HG02981 (cell line): ENCODE results near the gene ERC2.
"Not testable (repeated sequence)": the region's sequence is repeated elsewhere in the genome, so short reads cannot be mapped to it uniquely, and the experiment has no call there.

Source experiments
- ATAC-seq: cut with Tn5 transposase; IDR thresholded peaks from one replicate; pipeline ENCODE4 v1.9.1; 2021; ENCODE audit warnings: mild to moderate bottlenecking, moderate library complexity; ENCODE audit not compliant: unreplicated experiment

The ERC2 gene

GRCh38 chr3:55860049-55860721, 608.1 kb downstream of the ERC2 start:
- ATAC-seq: no peak

DNA sequence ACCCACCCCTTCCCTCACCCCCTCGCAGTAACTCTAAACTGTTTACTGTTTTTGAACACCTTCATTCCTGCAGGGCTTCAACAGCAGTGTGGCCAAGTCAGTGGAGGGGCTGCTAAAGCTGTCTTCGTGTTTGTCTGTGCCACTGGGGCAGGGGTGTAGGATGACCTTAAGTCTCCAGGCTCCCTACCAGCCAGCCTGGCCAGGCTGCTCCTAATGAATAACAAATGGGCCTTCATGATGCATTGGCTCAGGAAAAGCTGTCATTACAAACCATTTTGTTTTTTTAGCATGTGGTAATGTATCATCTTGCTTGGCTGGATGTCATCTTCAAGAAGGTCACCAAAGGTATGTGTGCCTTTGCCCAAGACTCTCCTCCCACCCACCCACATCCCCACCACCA, 609.0 kb downstream of the ERC2 start:
- no peak for ATAC-seq

GRCh38 chr3:55858727-55859126, 609.5 kb downstream of the ERC2 start:
- ATAC-seq: no peak

GRCh38 chr3:55858302-55858701, 610.0 kb downstream of the ERC2 start:
- no peak for ATAC-seq

- no peak for ATAC-seq
Observed at GRCh38 chr3:55857633-55858032, 610.6 kb downstream of the ERC2 start.

DNA sequence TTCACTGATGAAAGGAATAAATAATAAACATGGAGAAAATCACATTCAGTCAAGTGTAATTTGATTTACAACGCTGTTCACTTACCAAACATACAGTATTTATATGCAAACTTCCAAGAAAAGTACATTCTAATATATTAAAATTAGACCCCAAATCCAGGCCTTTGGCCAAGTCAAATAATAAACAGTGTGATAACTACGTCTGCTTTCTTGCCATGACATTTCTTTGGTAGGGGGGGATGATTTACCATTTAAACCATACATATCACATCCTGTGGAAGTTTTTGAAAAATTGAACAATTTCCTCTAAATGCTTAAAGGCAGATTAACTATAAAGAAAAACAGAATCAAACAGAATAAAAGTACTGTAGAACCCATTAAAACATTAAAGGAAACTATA, 613.0 kb downstream of the ERC2 start:
- no peak for ATAC-seq

DNA sequence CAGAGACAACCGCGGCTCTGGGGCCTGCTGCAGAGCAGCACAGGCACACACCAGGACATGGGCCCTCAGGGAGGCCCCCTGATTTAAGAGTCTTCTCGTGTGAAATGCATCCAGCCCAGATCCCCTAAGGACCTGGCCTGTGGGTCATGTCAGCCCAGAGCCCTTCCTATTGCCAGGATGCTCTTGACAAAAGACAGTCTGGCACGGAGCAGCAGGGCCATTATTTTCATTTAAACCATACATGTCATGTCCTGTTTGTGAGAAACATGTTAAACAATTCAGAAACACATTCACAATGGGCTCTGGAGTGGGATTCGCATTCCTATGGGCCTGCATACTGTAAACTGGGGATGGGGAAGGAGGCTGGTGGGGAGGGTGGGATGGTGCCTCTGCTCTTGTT, 613.8 kb downstream of the ERC2 start:
- ATAC-seq: no peak

DNA sequence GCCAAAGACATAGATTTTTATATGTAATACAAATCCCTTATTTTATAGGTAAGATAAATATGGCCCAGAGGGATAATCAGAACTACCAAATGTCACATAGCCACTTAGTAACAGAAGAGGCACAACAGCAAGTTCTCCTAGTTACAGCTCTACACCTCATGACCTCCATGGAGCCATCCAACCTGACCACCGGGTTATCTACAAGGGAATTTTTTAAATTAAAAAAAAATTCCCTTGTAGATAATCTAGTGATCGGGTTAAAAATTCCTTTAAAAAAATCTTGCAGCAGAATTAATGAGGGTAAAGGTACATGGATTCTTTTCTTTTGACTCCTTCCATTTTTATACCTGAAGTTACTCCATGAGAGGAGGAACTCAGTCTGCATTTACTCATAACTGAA, 615.9 kb downstream of the ERC2 start:
- no peak for ATAC-seq

- no peak for ATAC-seq
Observed at GRCh38 chr3:55842204-55842603, 626.1 kb downstream of the ERC2 start.

GRCh38 chr3:55831876-55832275, 636.4 kb downstream of the ERC2 start:
- ATAC-seq: not testable (repeated sequence)

DNA sequence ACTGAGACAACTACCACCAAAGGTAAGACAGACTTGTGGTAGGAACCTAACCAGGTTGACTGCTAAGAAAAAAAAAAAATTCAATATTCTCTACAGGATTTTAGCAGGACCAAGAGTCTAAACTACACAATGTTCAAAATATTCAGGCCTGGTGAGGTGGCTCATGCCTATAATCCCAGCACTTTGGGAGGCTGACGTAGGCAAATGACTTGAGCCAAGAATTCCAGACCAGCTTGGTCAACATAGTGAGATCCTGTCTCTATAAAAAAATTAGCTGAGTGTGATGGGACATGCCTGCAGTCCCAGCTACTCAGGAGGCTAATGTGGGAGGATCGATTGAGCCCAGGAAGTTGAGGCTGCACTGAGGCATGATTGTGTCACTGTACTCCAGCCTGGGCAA, 639.6 kb downstream of the ERC2 start:
- no peak for ATAC-seq

GRCh38 chr3:55827786-55828185, 640.5 kb downstream of the ERC2 start:
- ATAC-seq: no peak

- no peak for ATAC-seq
Observed at GRCh38 chr3:55826731-55827496, 641.4 kb downstream of the ERC2 start.

GRCh38 chr3:55826097-55826496, 642.2 kb downstream of the ERC2 start:
- no peak for ATAC-seq

DNA sequence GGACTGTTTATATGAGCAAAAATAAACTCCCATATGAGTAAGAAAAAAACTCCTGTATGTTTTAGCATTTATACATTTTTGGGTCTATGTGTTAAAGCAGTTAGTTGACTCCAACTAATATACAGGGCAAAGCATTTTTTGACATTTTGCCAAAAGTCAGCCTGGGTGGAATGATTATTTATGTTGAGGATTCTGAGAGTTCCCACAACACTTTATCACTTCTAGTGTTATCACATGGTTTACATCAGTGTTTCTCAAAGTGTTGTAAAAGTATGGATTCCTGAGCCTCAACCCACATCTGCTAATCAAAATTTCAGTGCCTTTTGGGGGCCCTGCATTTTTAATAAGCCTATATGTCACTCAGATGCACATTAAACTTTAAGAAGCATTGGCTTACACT, 643.9 kb downstream of the ERC2 start:
- no peak for ATAC-seq

- ATAC-seq: no peak
Observed at GRCh38 chr3:55823829-55824228, 644.4 kb downstream of the ERC2 start.

- no peak for ATAC-seq
Observed at GRCh38 chr3:55823001-55823400, 645.3 kb downstream of the ERC2 start.

- ATAC-seq: no peak
Observed at GRCh38 chr3:55819005-55819404, 649.3 kb downstream of the ERC2 start.

DNA sequence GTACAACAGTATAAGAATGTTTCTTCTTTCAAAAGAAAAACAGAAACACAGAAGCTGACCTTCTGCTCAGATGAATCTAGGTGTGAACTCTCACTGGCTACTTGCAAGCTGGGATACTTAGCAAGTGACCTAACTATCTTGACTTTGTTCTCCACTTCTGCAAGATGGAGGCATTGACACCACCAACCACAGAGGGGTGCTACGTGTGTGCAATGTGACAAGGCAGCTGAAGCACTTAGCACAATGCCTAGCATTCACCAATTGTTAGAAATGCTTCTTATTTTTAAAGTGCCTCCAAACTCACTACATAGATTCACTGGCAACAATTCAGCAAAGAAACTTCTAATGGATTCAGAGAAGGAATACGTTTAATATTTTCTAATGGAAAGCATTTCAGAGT, 649.8 kb downstream of the ERC2 start:
- no peak for ATAC-seq

DNA sequence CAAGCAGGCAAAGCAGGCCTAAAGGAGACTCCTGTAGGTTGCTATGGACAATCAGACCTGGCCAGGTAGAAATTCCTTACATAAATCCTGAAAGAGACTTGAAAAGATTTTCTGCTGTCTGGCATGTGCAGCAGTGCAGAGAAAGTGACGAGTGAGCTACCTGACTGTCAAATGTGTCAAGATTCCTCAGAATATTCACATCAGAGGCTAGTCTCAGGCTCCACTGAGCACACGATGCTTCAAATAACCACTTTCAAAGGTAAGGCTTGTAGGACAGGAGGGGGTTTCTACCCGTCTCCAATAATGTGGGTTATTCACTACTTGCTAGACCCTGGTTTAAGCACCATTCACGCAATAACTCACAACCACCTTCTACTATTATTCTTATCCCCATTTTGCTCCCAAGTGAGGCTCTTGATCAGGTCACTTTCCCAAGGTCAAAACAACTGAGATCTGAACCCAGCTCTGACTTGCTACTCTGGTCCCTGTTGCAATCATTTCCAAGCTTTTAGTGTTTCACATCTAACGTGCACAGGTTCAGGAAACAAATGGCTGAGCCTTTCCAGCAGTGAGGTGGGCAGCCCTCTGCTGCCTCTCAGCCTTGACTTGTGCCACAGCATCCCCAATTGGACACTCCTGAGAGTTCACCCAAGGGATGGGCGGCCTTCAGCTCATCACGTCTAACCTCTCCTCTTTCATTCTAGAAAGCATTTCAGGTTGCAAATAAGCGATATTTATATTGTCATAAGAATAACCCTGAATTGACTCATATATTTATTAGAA, 651.3 kb downstream of the ERC2 start:
- no peak for ATAC-seq

- ATAC-seq: no peak
Observed at GRCh38 chr3:55815262-55815661, 653.0 kb downstream of the ERC2 start.
